H9 (cell line): ENCODE data around the gene ANK3. TPM values are rescaled to one million over a fixed set of nuclear protein-coding genes. Genes with fewer than 3 reads are reported as not detected.

Experiments
- DNase-seq: peaks from one replicate; pipeline ENCODE4 v3.0.0-alpha.2; 2017
- H2AFZ ChIP-seq: one replicate; pipeline ENCODE4 v1.6.1; 2013; ENCODE audit warnings: mild to moderate bottlenecking, low read length, control low read depth, moderate library complexity
- H2AK5ac ChIP-seq: 2 replicates; pipeline ENCODE4 v1.6.1; 2013; ENCODE audit warnings: low read length, control low read depth, mixed read lengths; ENCODE audit not compliant: insufficient read length
- H2BK120ac ChIP-seq: one replicate; pipeline ENCODE4 v1.6.1; 2013; ENCODE audit warnings: low read depth, mild to moderate bottlenecking, low read length, control low read depth, inconsistent platforms; ENCODE audit not compliant: poor library complexity, severe bottlenecking
- H2BK12ac ChIP-seq: 2 replicates; pipeline ENCODE4 v1.6.1; 2013; ENCODE audit warnings: low read length, control low read depth, mixed read lengths, low read depth; ENCODE audit not compliant: insufficient read length
- H2BK15ac ChIP-seq: 2 replicates; pipeline ENCODE4 v1.6.1; 2013; ENCODE audit warnings: low read depth, low read length, control low read depth
- H2BK20ac ChIP-seq: one replicate; pipeline ENCODE4 v1.6.1; 2013; ENCODE audit warnings: low read depth, mild to moderate bottlenecking, low read length, control low read depth, inconsistent platforms; ENCODE audit not compliant: poor library complexity, severe bottlenecking
- H2BK5ac ChIP-seq: 2 replicates; pipeline ENCODE4 v1.6.1; 2013; ENCODE audit warnings: low read length, control low read depth, mixed read lengths; ENCODE audit not compliant: insufficient read length
- H3K14ac ChIP-seq: 2 replicates; pipeline ENCODE4 v1.6.1; 2013; ENCODE audit warnings: low read length, control low read depth; ENCODE audit not compliant: insufficient read depth
- H3K18ac ChIP-seq: 2 replicates; pipeline ENCODE4 v1.6.1; 2013; ENCODE audit warnings: low read depth, mild to moderate bottlenecking, mixed read lengths, low read length, control low read depth; ENCODE audit not compliant: insufficient read length
- H3K23ac ChIP-seq: 2 replicates; pipeline ENCODE4 v1.6.1; 2013; ENCODE audit warnings: low read length, control low read depth, mixed read lengths, low read depth; ENCODE audit not compliant: insufficient read length
- H3K23me2 ChIP-seq: 2 replicates; pipeline ENCODE4 v1.6.1; 2013; ENCODE audit warnings: low read depth, mild to moderate bottlenecking, mixed read lengths, low read length, control low read depth; ENCODE audit not compliant: insufficient read length, poor library complexity, severe bottlenecking
- H3K27ac ChIP-seq: 2 replicates; pipeline ENCODE4 v1.5.1; 2013; ENCODE audit warnings: low read length, control low read depth, mixed read lengths, low read depth; ENCODE audit not compliant: insufficient read length
- H3K27me3 ChIP-seq: 2 replicates; pipeline ENCODE4 v1.6.1; 2013; ENCODE audit warnings: low read length, control low read depth, inconsistent platforms; ENCODE audit not compliant: insufficient read depth
- H3K4ac ChIP-seq: 2 replicates; pipeline ENCODE4 v1.6.1; 2013; ENCODE audit warnings: low read depth, mild to moderate bottlenecking, control low read depth, inconsistent platforms, low read length, moderate library complexity
- H3K4me1 ChIP-seq: 2 replicates; pipeline ENCODE4 v1.6.1; 2013; ENCODE audit warnings: low read length, control low read depth, inconsistent platforms; ENCODE audit not compliant: insufficient read depth
- H3K4me2 ChIP-seq: 2 replicates; pipeline ENCODE4 v1.6.1; 2013; ENCODE audit warnings: low read length, control low read depth, mixed read lengths; ENCODE audit not compliant: insufficient read length, insufficient read depth
- H3K56ac ChIP-seq: 2 replicates; pipeline ENCODE4 v1.6.1; 2013; ENCODE audit warnings: low read depth, mild to moderate bottlenecking, mixed read lengths, low read length, control low read depth; ENCODE audit not compliant: insufficient read length
- H3K79me1 ChIP-seq: 2 replicates; pipeline ENCODE4 v1.6.1; 2013; ENCODE audit warnings: low read depth, mild to moderate bottlenecking, moderate library complexity, low read length, control low read depth, inconsistent platforms; ENCODE audit not compliant: insufficient read depth, poor library complexity, severe bottlenecking
- H3K79me2 ChIP-seq: 2 replicates; pipeline ENCODE4 v1.6.1; 2013; ENCODE audit warnings: low read length, control low read depth, inconsistent platforms; ENCODE audit not compliant: insufficient read depth
- H3K9ac ChIP-seq: 2 replicates; pipeline ENCODE4 v1.6.1; 2013; ENCODE audit warnings: low read length, control low read depth, mixed read lengths; ENCODE audit not compliant: insufficient read length; ENCODE audit errors: extremely low read depth
- H3K9me3 ChIP-seq: one replicate; pipeline ENCODE4 v1.6.1; 2013; ENCODE audit warnings: low read depth, low read length, inconsistent platforms; ENCODE audit not compliant: control insufficient read depth
- H3T11ph ChIP-seq: one replicate; pipeline ENCODE4 v1.6.1; 2013; ENCODE audit warnings: mild to moderate bottlenecking, low read length, control low read depth, inconsistent platforms
- H4K20me1 ChIP-seq: one replicate; pipeline ENCODE4 v1.6.1; 2013; ENCODE audit not compliant: control insufficient read depth, insufficient read length, insufficient read depth
- H4K5ac ChIP-seq: 2 replicates; pipeline ENCODE4 v1.6.1; 2013; ENCODE audit warnings: low read depth, mild to moderate bottlenecking, mixed read lengths, low read length, control low read depth; ENCODE audit not compliant: insufficient read length
- H4K8ac ChIP-seq: replicated peaks from 2 replicates; pipeline ENCODE4 v1.6.1; 2013; ENCODE audit warnings: low read length, control low read depth, mixed read lengths, low read depth; ENCODE audit not compliant: insufficient read length
- H4K91ac ChIP-seq: 2 replicates; pipeline ENCODE4 v1.6.1; 2013; ENCODE audit warnings: low read depth, mild to moderate bottlenecking, moderate library complexity, mixed read lengths, low read length, control low read depth; ENCODE audit not compliant: insufficient read length
- H3K27ac Mint-ChIP-seq, 3 experiments: 2 replicates in 2 of 3; 3 replicates in 1 of 3; pipeline ENCODE4 v1.8.0; 2020 to 2021; ENCODE audit warnings: mixed read lengths in 3 of 3, mild to moderate bottlenecking in 1 of 3, moderate library complexity in 1 of 3
- H3K27me3 Mint-ChIP-seq: 2 replicates; pipeline ENCODE4 v1.8.0; 2021; ENCODE audit warnings: low read depth, mild to moderate bottlenecking, moderate library complexity, mixed read lengths
- H3K36me3 Mint-ChIP-seq, 3 experiments: 2 replicates in 2 of 3; 3 replicates in 1 of 3; pipeline ENCODE4 v1.8.0; 2020 to 2021; ENCODE audit warnings: low read depth in 3 of 3, mixed read lengths in 3 of 3; ENCODE audit not compliant: insufficient read depth in 1 of 3
- H3K4me1 Mint-ChIP-seq, 2 experiments: 2 replicates each; pipeline ENCODE4 v1.8.0; 2020; ENCODE audit warnings: mixed read lengths in 2 of 2
- H3K4me3 Mint-ChIP-seq, 2 experiments: 2 replicates in 1 of 2; 3 replicates in 1 of 2; pipeline ENCODE4 v1.8.0; 2020 to 2021; ENCODE audit warnings: mild to moderate bottlenecking in 2 of 2, mixed read lengths in 2 of 2, moderate library complexity in 1 of 2
- H3K9me3 Mint-ChIP-seq, 2 experiments: 2 replicates in 1 of 2; 3 replicates in 1 of 2; pipeline ENCODE4 v1.8.0; 2020; ENCODE audit warnings: mild to moderate bottlenecking in 2 of 2, mixed read lengths in 2 of 2, moderate library complexity in 1 of 2
- WGBS: extraction: QIAGEN DNeasy Blood & Tissue Kit; methylation state at CpG from one replicate; pipeline ENCODE4 v1.1.7; 2013; ENCODE audit warnings: missing lambda C conversion rate, low lambda C conversion rate, mixed read lengths; ENCODE audit not compliant: insufficient read length; ENCODE audit errors: extremely low coverage; 5-methylcytosine and 5-hydroxymethylcytosine counted together
- total RNA-seq: library from RNA; stranded (reverse); gene quantifications from 2 replicates; pipeline ENCODE4 v1.2.1, GENCODE V29; 2021
- TF ChIP-seq, protein P1 (sequence below): fragments of 200-600 bp; sonication (generic); conservative IDR thresholded peaks from 3 replicates; pipeline ENCODE4 v1.8.0; 2021; ENCODE audit warnings: antibody characterized with exemption, mild to moderate bottlenecking

ANK3 gene
- total RNA-seq, 1 experiment from 2014 or later = 59.6 TPM

DNA sequence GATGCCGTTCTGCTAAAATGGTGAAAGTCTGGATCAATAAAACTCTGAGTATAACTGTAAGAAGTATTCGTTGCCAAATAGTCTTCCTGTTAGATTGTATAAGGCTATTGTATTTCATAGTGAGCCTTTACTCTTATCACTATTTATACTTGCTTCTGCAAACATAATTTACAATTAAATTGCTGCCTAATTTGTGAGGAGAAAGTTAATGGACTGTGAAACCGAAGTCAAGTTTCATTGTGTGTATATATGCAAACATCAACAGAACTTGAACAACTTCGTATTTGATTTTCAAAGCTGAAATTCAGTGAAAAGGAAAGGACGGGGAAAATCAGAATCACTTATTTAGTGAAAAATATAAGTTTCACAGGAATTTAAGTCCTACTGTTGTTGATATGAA lies 347.4 kb downstream of the ANK3 start:
- peaks cover 10 to 26% of the 10 kb centered on the region in 2 experiments; a peak in 3 of 4 replicates for H3K4me1 Mint-ChIP-seq
- no peak overlapping the region; a peak in 1 of 7 replicates for H3K27ac Mint-ChIP-seq
- Histone ChIP-seq H3K9me3 (no peaks in the 10 kb centered on the region), H3K14ac (no peak overlapping the region), H3K27ac (no peak overlapping the region), H3K4me2 (no peak overlapping the region), H3K4me1 (no peaks in the 10 kb centered on the region), H4K91ac (no peak overlapping the region), H4K20me1 (no peaks in the 10 kb centered on the region), H2AK5ac (no peak overlapping the region), H2BK120ac (no peak overlapping the region), H3K4ac (no peak overlapping the region), H3K56ac (no peak overlapping the region), H2BK12ac (no peak overlapping the region), H2BK20ac (no peak overlapping the region), H3K23me2 (no peaks in the 10 kb centered on the region), H3T11ph (no peak overlapping the region), H3K79me1 (no peaks in the 10 kb centered on the region), H3K9ac (no peak overlapping the region), H4K5ac (no peak overlapping the region), H2BK5ac (no peak overlapping the region), H2AFZ (no peak overlapping the region), H2BK15ac (no peak overlapping the region), H3K23ac (no peak overlapping the region), H3K18ac (no peak overlapping the region), H4K8ac (no peak overlapping the region), H3K27me3 (no peaks in the 10 kb centered on the region), H3K79me2 (no peaks in the 10 kb centered on the region)
- no peak overlapping the region for H3K4me3 Mint-ChIP-seq
- H3K9me3 Mint-ChIP-seq = no peaks in the 10 kb centered on the region
- TF ChIP-seq, protein P1, sequence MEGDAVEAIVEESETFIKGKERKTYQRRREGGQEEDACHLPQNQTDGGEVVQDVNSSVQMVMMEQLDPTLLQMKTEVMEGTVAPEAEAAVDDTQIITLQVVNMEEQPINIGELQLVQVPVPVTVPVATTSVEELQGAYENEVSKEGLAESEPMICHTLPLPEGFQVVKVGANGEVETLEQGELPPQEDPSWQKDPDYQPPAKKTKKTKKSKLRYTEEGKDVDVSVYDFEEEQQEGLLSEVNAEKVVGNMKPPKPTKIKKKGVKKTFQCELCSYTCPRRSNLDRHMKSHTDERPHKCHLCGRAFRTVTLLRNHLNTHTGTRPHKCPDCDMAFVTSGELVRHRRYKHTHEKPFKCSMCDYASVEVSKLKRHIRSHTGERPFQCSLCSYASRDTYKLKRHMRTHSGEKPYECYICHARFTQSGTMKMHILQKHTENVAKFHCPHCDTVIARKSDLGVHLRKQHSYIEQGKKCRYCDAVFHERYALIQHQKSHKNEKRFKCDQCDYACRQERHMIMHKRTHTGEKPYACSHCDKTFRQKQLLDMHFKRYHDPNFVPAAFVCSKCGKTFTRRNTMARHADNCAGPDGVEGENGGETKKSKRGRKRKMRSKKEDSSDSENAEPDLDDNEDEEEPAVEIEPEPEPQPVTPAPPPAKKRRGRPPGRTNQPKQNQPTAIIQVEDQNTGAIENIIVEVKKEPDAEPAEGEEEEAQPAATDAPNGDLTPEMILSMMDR = no peak
- no peaks in the 10 kb centered on the region for H3K27me3 Mint-ChIP-seq
- DNase-seq = no peak
- WGBS = no CpG with 5 or more reads among the region's 5 CpGs
- peaks cover 0 to 3% (median 0%) of the 10 kb centered on the region in 3 experiments; a peak in 3 of 7 replicates for H3K36me3 Mint-ChIP-seq
